GM21723 (cell line): Measurements from ENCODE around the gene RAD51B.

Experiments used
- ATAC-seq: cut with Tn5 transposase; IDR thresholded peaks from one replicate; pipeline ENCODE4 v1.9.1; 2021; ENCODE audit warnings: mild to moderate bottlenecking, moderate library complexity; ENCODE audit not compliant: unreplicated experiment

Gene RAD51B

DNA sequence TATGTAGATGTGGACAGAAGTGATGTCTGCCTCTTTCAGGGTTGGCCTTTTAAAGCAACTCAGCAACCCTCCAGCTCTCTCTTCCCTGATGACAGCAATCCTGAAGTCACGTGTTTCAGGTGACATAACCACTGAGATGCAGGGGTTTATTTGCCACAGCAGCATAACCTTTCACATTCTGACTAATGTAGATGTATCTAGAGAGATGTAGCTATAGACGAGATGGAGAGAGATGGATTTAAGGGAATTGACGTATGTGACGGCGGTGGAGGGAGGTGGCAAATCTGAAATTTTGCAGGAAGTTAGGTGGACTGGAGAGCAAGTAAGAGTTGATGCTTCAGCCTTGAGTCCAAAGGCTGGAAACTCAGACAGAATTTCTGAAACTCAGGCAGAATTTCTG, 847.3 kb downstream of the RAD51B start:
- ATAC-seq = no peak

DNA sequence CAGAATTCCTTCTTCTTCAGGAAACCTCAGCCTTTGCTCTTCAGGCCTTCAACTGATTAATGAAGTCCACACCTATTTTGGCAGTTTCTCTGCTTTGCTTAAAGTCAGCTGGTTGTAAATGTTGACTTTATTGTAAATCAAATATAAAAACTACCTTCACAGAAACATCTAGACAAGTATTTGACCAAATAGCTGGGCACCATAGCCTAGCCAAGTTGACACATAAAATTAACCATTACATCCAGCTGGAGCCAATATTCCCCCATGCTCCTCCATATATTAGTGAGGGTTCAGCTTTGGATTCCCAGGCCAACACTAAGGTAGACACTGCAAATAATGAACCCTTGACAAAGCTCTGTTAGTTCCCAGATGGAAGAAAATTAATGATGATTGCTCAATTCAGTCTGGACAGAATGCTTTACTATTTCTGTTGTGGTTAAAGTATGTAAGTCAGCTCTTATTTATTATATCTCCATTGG, 847.8 kb downstream of the RAD51B start:
- no peak for ATAC-seq

DNA sequence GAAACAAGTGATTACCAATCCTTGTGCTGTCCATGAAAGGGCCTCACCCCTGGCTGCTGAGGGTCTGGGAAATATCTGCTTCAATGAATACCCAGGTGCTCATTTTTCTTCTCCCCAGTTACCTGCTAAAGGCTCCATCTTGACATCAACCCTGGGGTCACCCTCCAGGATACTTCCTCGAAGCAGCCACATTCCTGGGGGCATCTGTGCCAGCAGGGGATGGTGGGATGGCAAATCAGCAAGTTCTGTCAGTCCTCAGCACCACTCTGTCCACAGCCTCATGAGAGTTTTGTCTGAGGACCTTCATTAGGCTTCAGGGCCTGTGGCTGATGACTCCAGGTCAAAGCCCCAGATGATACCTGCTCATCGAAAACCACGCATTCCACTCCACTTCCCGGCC, 848.4 kb downstream of the RAD51B start:
- no peak for ATAC-seq

DNA sequence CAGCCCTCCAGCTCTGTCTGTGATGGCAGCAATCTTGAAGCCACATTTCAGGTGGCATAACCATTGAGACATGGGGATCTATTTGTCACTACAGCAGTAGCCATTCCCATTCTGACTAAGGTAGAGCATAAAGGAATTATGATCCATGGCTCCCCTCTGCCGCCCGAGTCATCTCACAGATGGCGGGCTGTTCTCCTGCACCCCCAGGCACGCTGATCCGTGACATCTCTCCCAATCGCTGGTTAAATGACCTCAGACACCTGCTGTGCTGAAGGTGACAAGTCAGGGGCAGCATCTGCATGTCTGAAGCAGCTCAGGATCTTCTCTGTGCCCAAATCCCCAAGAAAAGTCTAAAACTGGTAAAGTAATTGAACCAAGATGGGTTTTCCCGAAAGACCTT, 849.0 kb downstream of the RAD51B start:
- no peak for ATAC-seq

DNA sequence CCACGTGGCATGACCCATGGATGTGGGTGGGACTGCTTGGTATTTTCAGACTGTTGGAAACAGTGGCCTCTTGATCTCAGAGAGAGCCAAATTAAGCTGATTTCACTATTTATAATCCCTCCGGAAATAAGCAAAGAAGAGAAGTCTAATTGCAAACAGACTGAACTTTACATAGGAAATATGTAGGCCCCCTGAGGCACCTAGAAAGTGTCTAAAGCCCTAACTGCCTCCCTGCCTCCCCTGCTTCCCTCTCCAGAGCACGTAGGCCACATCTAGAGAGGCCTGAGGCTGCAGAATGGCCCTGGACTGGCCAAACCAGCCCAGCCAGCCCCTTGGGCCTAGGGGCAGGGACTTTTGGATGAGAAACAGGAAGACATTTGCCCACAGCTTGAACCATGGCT, 849.5 kb downstream of the RAD51B start:
- ATAC-seq = no peak

DNA sequence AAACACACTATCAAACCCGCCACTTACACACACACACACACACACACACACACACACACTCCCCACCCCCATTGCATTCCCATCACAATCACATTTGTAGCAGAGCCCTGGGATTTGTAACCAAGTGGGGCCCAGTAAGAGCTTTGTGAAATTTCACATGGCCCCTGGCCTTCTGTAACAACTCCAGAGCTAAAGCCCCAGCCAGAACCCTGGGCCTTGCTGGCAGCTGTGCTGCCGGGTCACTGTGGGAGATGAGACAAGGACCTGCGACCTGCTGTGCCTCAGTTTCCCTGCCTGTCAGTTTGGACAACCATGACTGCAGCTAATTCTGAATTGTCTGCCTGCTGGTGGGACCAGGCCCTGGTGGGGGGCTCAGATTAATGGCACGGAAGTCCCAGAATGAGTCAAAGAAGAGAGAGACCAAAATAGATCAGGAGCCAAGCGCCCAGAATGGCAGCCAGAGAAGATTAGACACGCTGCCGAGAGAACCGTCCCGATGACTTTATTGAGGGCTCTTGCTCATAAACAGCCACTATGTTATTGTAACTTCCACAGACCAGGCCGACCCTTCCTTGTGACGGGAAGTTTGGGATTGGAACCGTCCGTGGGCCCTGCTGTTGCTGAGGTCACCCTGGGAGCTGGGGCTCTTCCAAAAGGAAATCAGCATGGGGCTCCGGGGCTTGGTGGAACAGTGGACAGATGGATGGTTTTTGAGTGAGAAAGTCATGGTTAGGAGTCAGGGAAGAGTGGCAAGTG, 850.2 kb downstream of the RAD51B start:
- no peak for ATAC-seq

DNA sequence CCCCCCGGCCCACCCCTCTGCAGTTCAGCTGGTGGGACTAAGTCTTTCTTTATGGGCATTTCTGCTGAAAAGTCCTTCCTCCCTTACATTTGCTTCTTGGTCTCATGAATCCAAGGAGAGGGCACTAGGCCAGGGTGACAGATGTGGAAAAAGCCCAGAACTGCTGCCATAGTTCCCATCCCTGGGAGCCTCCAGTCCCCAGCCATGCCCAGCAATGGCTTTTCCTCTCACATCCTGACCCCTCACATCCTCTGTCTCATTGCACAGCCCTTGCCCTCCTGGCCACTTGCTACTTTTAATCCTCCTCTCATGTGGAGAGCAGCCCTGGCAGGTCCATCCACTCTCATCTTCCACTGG, 850.8 kb downstream of the RAD51B start:
- no peak for ATAC-seq

DNA sequence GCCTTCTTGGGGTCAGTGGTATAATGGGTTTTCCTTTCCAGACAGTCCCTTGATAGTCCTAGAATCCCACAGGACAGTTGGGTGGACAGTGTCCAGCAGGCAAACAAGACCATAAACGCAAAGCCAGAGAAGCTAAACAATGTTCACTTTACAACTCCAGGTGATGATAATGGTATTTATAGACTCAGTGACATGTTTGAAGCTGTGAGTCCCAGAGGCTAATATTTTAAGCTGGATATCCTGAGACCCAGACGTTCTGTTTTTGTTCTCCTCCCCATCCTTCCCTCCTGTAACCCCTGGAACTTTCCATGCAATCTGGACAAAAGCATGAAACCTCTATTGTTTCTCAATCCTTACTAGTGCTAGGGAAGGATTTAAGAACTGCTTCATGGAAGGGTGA, 852.3 kb downstream of the RAD51B start:
- no peak for ATAC-seq

DNA sequence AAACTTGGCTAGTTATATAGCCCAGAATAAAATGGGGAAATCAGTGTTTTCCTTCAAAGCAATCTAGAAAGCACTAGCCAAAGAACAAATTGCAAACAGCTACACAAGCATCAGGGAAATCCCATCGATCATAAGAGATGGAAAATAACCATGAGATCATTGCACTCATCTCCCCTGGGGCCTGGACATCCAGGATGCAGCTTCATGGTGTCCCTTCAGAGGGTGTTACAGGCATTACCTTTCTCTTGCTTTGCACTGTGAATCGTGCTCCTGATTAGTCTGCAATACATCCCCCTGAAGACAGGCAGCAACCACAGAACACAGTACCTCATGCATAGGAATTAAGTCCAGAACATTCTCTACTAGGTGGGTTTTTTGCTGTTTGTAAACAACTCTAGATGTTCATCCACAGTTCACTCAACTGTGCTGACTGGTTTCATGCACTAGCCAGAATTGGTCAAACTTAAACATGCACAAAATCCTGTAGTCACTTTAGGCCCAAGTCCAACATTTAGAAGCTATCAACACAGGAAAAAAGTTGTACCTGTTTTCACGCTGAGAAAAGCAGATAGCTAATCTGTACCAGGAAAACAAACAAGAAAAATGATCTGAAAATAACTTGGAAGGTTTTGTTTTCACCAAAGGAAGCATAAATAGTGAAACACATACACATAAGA, 853.2 kb downstream of the RAD51B start:
- ATAC-seq = no peak

DNA sequence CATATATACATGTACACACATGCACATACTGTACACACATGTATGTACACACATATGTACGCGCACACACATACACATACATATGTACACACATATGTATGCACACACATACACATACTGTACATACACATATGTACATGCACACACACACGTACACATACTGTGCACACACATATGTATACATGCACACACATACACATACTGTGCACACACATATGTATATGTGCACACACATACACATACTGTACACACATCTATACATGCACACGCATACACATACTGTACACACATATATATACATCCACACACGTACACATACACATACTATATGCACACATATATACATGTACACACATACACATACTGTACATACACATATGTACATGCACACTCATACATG, 853.9 kb downstream of the RAD51B start:
- no peak for ATAC-seq

DNA sequence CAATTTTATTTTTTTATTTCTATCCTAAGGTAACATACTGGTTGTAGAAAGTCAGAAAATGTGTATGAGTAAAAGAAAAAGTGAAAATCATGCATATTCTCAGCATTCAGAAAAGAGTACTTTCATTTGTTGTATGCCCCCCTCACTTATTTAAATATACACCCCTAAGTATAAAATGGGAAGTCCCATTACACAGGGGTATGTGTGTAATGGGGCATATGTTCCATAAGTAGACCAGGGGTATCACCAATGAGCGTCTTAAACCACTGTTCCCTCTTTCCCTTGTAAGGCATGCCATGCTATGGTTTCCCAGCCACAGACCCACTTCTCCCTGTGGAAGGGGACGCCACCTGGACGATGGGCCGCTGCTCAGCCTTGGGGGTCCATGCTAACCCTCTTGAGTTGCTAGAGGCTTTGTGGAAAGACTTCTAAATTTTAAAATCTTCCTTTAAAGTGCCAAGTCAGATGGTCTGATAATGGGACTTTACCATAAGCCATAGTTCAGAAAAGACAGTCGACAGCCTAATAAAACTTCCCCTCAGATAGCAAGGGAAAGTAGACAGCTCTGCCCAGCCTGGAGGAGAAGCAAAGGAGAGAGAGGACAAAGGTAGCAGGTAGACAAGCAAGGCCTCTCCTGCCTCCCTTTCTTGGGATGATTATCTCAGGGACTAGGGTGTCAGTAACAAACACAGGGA, 855.1 kb downstream of the RAD51B start:
- ATAC-seq = no peak

DNA sequence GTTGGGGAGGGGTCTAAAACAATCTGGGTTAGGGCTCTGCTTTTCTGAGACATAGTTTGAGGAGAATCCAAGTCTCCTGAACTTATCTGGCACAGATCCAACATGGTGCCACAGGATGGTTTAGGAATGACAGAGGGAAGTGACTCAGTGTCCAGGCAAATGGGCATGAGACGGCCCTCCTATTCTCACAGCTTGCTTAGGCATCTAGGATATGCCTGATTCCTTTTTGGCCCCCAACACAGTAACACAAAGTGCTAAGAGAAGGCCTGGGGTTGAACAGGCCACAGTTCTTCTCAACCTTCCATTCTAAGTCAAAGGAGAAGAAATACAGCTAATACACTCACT, 855.6 kb downstream of the RAD51B start:
- no peak for ATAC-seq

DNA sequence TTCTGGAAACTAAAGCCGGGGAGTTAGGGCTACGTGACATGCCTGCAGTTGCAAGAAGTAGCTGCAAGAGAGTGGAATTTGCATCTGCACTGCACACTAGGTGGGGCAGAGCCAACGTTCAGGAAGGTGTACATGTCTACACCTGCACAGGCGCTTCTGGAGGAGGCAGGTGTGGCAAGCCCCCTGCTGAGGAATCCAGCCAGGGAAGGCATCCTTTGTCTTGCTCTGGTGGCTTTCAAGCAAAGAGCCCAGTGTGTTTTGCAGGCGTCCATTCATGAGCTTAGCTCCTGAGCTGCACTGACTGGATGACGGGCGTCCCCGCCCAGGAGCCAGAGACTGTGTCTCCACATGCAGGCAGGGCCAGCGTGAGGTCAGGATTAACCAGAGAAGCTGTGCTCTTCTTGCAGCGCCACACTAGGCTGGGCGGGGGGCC, 856.9 kb downstream of the RAD51B start:
- no peak for ATAC-seq

DNA sequence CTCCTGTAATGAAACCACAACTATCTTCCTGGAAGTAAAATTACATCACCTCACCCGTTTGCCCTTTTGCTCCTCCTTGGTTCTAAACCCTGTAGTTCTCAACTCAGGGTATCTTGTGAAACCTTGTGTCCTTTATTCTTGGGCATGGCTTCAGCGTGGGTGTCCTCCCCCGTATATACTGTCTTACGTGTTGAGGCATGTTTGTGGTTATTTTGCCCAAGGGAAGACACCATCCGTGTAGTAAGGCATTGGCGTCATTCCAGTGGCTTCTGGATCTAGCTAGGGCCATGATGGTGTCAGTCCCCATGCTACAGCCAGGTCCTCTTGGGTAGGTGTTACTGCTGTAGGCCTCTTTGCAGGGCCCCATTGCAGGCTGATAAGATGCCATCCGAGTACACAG, 857.9 kb downstream of the RAD51B start:
- ATAC-seq = no peak

DNA sequence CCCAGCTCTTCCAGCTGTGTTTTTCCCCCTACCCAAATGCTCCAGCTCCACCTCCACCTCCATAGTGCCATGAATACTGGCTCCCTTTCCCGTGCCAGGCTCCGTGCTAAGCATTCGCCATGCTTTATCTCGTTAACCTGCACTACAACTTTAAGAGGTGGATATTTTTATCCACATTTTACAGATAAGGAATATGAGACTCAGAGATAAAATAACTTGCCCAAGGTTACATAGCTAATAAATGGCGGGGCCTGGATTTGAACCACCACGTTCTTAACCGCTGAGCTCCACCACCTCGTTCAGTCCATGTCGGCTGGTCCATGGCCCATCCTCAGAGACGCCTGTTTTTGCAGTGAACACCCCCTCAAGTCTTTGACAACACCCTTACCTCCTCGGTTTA, 858.3 kb downstream of the RAD51B start:
- ATAC-seq = no peak

DNA sequence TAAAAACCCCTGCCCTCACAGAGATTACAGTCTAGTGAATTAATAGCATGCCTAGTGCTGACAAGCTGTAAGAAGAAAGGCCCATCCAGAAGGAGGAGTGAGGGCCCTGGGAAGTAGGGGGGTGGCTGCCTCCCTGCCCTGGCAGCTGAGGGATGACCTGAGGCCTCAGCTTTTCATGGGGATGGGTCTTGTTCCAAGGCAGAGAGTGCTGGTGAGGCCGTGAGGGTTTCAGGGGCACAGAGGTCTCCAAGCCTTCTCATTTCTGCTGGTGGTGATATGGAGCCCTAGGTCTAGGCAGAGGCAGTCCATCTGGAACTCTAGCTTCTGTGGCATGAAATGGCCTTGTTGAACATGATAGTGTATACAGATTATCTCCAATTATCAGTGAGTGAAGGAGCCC, 858.9 kb downstream of the RAD51B start:
- no peak for ATAC-seq

DNA sequence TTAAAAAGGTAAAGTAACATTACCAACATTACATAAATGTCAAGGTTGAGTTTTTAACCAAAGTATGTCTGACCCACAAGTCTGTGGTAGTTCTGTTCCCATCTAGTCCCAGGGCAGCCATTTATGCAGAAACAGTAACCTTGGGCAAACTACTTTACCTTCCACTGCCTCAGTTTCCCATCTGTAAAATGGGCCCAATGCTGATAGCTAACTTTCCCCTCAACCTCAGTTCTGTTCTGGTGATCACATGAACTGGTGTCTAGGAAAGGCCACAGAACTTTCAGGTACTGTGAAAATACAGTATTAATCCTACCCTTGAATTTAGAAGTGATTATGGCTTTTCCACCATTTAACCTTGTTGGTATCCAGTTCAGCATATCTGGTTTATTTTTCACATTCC, 859.7 kb downstream of the RAD51B start:
- ATAC-seq = no peak

DNA sequence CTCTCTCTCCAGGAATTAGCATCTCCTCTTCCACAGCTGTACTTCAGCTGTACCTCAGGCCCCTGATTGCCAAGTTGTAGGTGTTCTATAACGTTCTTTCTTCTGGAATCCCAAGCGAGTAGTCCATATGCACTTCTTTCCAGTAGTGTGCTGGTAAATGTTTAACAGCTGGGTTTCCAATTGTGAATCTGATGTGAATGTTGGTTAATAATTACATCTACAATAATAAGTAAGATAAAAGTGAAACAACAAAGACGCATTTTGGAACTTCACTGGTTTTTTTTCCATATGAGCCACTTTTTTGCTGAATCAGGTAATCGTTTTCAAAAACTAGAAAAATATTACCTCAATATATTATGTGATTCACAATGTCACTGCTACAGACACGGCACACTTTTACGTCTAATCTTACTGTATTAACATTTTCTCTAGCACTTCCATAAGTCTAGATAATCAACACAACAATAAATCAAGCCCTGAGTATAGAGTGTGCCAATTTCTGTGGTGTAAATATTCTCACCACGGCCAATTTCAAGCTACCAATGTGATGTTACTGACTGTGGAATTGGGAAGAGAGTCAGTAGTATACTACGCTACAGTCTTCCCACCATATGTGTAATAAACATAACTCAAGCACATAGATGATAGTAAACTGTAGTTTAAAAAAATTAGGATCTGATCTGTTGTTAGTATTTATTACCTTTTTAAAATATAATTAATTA, 860.3 kb downstream of the RAD51B start:
- ATAC-seq = no peak

DNA sequence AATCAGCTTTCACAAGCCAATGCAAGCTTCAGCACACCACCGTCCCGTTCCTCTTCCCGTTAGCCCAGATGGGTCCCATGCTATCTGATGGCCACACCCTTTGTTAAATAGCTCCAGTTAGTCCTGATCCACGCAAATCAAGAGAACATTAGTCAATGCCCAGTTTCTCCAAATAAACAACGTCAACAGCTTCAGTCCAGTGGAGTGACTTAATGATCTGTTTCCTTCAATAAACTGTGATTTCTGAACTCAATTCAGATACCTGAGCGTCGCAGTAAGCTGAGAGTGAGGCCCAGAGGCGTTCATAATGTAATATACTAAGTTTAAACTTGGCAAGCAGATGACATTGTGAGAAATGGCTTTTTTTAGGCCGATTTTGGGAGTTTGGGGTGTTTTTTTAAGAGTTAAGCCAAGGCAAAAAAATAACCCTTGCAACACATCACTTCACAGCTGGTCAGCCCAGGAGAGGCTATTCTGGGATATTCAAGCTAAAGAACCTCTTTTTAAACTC, 861.0 kb downstream of the RAD51B start:
- no peak for ATAC-seq

DNA sequence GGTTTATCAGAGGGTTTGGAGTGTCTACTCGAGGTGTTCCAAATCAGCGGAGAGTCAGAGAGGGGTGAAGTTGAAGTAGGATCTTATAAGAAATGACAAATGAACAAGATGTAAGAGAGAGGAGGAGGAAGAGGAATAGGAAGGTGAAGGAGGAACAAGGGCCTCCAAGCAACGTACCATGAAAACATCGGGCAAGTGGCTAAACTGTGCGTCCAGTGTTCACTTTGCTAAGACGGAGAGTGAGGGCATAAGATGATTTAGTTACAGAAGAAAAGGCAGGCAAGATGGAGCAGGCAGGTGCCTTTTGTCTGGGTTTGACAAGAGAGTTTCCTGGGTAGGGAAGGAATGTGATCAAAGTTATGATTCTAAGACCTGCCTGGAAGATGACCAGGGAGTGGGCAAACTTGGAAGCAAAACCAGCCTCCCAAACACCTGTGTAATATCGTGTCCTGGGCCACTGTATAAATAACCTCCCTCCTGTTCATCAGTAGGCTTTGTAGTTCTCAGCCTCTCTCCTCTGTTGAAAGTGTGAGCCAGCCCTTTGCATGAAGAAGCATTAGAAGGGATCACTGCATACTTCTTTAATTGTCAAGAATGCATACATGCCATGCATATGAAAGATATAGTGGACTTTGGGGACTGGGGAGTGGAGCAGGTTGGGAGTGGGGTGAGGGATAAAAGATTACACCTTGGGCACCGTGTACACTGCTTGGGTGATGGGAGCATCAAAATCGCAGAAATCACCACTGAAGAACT, 861.9 kb downstream of the RAD51B start:
- no peak for ATAC-seq
